EH (cell line): ENCODE results near the gene ABCG5.
A peak's percentile ranks its signal among the peaks of the same experiment; 100 is the strongest.

Source experiments
- DNase-seq: peaks from one replicate; pipeline ENCODE4 v3.0.0-alpha.2; 2015; ENCODE audit warnings: low read depth

The ABCG5 gene

DNA sequence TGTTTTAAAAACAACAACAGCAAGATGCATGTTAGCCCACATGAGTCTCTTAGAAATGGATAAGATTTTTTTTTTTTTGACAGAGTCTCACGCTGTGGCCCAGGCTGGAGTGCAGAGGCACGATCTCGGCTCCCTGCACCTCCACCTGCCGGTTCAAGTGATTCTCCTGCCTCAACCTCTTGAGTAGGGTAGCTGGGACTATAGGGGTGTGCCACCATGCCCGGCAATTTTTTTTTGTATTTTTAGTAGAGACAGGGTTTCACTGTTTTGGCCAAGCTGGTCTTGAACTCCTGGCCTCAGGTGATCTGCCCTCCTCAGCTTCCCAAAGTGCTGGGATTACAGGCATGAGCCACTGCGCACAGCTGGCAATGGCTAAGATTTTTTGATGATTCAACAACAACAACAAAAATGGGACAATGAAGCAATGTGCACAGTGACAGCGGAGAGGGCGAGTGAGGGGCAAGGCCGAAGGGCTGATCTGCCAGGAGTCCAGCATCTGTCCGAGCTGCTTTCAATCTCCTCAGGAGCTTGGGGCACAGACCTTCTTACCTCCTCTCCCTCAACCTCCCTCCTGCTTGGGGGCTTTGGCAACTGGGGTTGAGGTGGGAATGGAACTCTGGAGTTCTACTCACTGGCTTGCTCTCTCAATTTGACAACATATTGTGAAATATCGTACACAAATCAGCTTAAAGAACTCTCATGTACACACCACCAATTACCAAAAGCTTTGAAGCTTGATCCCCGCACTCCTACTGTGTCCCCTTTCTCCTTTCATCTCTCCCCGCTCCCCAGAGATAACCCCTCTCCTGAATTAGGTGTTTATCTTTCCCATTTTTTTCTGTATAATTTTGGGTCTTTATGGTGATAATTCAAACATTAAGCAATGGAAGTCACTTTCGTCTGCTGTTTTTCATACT, 3.6 kb upstream of the ABCG5 start:
- DNase-seq: no peak

GRCh38 chr2:43840965-43841364, 2.3 kb upstream of the ABCG5 start:
- peak; percentile 11 for DNase-seq

DNA sequence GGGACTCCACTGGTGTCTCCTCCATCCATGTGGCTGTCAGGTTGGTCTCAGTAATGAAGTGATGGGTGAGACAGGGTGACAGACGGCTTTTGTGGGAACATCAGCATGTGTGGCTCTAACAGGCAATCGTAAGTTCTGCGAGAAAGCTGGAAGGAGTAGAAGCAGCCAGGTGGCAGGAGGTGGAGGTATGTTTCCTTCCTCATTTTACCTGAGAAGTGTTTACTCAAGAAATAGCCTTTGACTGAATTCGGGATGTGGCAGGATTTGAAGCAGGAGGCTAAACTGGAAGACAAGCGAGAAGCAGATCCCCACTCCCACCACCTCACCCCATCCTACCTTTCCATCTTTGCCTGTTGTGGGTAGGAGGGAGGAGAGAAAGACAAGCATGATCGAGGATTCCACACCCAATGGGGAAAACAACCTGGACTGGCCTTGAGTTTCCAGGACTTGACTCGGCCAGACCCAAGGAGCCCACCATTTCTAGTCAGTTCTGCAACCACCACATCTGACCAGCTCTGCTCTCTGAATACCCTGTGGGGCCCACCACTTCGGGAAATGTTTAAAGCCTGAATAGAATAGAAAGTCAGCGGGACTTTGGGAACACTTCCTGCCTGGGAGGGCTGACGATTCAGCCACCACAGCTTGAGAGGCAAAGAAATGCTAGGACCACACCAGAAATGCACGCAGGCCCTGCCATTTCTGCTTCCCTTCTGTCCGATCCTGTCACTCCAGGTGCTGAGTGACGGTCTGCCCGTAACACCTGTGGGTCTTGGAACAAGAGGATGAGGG, 1.3 kb upstream of the ABCG5 start:
- no peak for DNase-seq

DNA sequence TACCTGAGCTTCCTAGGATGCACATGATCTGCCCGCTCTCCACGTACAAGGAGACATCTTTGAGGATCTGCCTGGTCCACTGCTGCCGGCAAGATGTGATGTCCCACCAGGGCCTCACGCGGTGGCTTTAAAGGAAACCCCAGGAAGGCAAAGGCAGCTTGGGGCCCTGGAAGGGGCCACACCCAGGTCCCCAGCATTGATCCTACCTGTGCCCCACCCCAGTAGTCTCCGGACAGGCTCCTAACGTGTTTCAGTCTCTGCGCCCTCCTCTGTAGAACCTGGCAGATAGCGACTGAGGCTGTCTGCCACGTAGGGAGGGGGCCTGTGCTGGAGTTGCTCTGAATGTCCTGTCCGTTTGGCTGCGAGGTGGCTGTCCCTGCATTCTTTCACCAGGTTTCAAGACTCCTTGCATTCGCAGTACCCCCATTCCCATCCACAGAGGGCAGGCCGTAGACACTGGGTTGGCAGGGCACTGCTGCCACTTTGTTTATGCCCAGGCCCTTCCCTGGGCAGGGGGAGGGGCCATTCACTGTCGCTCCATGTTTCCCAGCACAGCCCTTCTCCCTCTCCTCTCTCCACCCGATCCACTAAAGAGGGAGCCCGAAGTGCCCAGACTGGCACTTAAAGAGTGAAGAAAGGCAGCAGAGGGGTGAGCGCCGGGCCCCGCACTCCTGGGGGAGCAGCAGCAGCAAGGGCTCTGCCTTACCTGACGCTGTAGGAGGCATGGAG, 644 bp downstream of the ABCG5 start:
- no peak for DNase-seq

GRCh38 chr2:43837033-43837432, 1.6 kb downstream of the ABCG5 start:
- no peak for DNase-seq

DNA sequence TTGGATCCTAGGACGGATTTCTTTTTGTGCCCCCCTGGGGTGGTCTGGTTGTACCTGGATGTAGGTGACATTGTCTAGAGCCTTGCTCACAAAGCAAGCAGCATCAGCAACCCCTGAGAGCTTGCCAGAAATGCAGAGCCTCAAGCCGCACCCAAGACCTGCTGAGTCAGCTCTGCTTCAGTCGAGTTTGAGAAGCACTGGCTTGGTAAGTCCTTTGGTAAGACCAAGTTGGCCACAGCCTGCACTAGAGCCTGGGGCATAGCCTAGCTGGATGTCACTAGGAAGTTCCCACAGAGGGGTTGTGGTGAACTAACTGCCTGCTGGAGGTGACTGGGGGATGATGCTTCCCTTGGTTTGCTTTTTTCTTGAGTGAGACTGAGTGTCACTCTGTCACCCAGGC, 6.2 kb downstream of the ABCG5 start:
- peak; percentile 2 for DNase-seq

DNA sequence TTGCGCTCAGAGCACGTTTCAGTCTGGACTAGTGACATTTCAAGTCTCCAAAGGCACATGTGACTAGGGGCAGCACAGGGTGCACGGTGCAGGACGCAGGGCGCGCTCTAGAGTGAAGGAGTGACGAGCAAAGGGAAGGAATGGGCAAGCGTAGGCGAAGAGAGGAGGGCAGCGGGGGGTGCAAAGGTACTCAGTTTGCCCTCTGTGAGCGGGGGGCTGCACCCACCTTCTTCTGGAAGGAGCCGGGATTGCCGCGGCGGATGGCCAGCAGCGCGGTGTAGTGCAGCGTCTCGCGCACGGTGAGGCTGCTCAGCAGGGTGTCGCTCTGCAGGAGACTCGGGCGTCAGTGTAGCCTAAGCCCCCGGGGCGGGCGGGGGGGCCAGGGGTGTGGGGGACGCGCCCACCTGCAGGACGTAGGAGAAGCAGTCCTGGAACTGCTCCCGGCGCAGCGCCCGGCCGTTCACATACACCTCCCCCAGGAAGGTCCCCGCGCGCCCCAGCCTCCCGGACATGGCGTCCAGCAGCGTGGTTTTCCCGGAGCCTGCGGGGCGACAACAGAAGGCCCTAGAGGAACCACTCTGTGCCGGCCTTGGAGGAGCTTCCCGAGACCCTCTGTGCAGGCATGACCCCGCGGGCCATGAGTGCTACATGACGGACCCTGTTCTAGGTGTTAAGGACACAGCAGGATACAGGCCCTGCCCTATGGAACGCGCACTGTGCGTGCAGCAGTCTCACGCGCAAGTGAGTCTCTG, 6.9 kb downstream of the ABCG5 start:
- no peak for DNase-seq

GRCh38 chr2:43826305-43827250, 12.1 kb downstream of the ABCG5 start:
- DNase-seq: no peak

GRCh38 chr2:43825841-43826240, 12.8 kb downstream of the ABCG5 start:
- DNase-seq: no peak

DNA sequence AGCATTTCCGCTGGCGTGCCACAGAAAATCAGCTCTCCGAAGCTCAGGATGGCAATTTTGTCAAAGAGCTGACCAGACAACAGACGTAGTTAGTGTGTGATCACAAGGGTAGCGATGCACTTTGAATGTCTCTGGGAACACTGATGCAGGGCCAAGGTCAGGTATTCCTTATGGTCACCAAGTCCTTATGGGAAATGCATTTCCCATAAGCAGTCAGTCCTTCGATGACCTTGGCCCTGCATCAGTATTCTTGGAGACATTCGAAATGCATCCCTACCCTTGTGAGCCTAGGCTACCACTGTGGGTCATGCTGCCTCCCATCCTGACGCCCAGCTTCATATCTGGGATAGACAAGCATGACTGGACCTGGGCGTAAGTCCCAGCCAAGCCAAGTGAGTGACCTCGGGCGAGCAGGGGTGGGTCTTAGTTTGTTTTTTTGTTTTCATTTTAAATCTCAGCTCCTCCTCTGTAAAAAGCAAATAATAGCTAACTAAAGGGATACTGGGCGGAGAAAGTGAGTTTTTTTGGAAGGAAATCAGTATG, 13.6 kb downstream of the ABCG5 start:
- no peak for DNase-seq

GRCh38 chr2:43824512-43824911, 14.1 kb downstream of the ABCG5 start:
- no peak for DNase-seq

DNA sequence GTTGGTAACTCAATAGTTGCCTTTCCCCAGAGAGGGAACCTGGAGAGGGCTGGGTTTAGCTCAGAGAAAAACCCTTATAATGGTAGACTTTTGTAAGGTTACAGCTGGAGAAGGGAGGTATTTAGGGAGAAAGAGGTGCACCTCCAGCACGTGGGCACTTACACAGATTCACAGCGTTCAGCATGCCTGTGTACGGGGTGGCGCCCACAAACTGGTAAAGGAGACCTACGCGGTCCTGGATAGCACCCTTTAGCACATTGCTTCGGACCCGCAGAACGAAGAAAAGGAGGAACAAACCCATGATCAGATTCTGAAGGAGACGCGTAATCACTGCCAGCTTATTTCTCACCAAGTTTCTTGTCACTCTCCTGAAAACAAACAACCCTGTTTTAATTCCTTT, 14.9 kb downstream of the ABCG5 start:
- DNase-seq: no peak

- DNase-seq: no peak
These were observed 15.8 kb downstream of the ABCG5 start for GRCh38 chr2:43822839-43823238.

- no peak for DNase-seq
These were observed 19.0 kb downstream of the ABCG5 start for GRCh38 chr2:43819491-43820163.

- DNase-seq: peak; percentile 42
These were observed 19.9 kb downstream of the ABCG5 start for GRCh38 chr2:43818761-43819160.

DNA sequence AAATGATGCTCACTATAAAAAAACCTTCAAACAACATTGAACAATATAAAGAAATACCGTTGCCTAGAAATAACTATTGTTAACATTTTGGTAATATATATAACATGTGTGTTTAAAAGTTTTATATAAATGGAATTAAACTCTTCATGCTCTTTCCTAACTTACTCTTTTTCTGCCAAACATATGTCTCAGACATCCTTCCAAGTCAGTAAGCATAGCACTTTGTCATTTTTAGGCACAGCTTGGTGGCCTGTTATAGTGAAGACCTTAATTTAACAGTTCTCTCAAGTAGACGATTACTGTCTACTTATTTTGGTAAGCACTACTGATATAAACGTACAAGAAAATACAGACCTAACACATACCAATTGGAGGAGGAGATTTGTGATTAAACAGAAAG, 23.9 kb downstream of the ABCG5 start:
- no peak for DNase-seq

DNA sequence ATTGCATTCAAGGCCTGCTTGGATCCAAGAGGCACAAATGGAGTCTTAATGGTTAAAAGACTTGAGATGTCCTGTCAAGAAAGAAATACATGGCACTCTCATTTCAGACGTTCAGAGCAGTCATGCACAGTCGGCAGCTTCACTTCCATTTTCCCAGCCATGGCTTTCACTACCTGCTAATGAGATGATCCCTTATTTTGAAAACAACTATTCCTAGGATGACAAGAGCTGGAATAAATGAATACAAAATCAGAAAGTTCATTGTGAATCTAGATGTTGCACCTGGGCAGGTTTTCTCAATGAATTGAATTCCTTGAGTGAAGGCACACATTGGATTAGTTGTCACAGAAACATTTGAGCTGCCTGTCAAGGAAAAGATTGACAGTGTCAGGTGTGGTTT, 25.7 kb downstream of the ABCG5 start:
- no peak for DNase-seq

DNA sequence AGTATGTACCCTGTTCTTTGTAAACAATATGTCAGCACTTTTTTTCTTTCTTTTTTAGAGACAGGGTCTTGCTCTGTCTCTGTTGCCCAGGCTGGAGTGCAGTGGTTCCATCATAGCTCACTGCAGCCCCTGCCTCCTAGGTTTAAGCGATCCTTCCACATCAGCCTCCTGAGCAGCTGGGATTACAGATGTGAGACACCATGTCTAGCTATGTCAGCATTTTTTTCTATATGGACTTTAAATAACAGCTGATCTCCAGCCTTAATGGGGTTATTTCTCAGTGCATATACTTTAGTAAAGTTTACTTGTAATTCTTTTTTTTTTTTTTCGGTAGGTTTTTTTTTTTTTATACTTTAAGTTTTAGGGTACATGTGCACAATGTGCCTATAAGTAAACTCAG, 26.6 kb downstream of the ABCG5 start:
- DNase-seq: no peak

GRCh38 chr2:43810888-43811287, 27.8 kb downstream of the ABCG5 start:
- DNase-seq: no peak

GRCh38 chr2:43810452-43810851, 28.2 kb downstream of the ABCG5 start:
- no peak for DNase-seq
